ENCODE results near the gene AP3M1.

The AP3M1 gene

GRCh38 chr10:74079028-74079935 lies 71.3 kb downstream of the AP3M1 start:
- no peak for DNase-seq

- DNase-seq = no peak
Measured at GRCh38 chr10:74078037-74078436, 72.6 kb downstream of the AP3M1 start.

- DNase-seq = no peak
Measured at GRCh38 chr10:74077416-74077815, 73.2 kb downstream of the AP3M1 start.

GRCh38 chr10:74076961-74077360 lies 73.7 kb downstream of the AP3M1 start:
- DNase-seq = no peak

GRCh38 chr10:74075906-74076305 lies 74.7 kb downstream of the AP3M1 start:
- no peak for DNase-seq

GRCh38 chr10:74072503-74072902 lies 78.1 kb downstream of the AP3M1 start:
- no peak for DNase-seq

- DNase-seq = no peak
Measured at GRCh38 chr10:74071157-74071556, 79.5 kb downstream of the AP3M1 start.
